Fibroblast of lung (primary cell): ENCODE data around the gene NOD1.

Source experiments
- EZH2 ChIP-seq: IDR thresholded peaks from 2 replicates; pipeline ENCODE4 v1.5.1; 2012; ENCODE audit warnings: low read length, control low read depth, mild to moderate bottlenecking; ENCODE audit errors: missing control alignments
- TF ChIP-seq, protein P1 (sequence below), 2 donors: IDR thresholded peaks in 1 of 2; conservative IDR thresholded peaks in 1 of 2; 1 replicate in 1 of 2; 2 replicates in 1 of 2; pipeline ENCODE4 v1.5.1; 2011 to 2012; ENCODE audit warnings: low read length in 2 of 2, control low read depth in 1 of 2, inconsistent platforms in 1 of 2, low read depth in 1 of 2, mild to moderate bottlenecking in 1 of 2

- TF ChIP-seq, protein P1, sequence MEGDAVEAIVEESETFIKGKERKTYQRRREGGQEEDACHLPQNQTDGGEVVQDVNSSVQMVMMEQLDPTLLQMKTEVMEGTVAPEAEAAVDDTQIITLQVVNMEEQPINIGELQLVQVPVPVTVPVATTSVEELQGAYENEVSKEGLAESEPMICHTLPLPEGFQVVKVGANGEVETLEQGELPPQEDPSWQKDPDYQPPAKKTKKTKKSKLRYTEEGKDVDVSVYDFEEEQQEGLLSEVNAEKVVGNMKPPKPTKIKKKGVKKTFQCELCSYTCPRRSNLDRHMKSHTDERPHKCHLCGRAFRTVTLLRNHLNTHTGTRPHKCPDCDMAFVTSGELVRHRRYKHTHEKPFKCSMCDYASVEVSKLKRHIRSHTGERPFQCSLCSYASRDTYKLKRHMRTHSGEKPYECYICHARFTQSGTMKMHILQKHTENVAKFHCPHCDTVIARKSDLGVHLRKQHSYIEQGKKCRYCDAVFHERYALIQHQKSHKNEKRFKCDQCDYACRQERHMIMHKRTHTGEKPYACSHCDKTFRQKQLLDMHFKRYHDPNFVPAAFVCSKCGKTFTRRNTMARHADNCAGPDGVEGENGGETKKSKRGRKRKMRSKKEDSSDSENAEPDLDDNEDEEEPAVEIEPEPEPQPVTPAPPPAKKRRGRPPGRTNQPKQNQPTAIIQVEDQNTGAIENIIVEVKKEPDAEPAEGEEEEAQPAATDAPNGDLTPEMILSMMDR (conservative IDR thresholded peaks at IDR 0.05 in 1 of 2, IDR thresholded peaks at IDR 0.05 in 1 of 2; ENCODE audit: low read depth in 1 of 2, low read length in 2 of 2): no peak
- no peak for TF ChIP-seq EZH2
Measured at GRCh38 chr7:30487371-30487770, 8.8 kb upstream of the NOD1 start.
